ENCODE results near the gene LYPD4.

DNA sequence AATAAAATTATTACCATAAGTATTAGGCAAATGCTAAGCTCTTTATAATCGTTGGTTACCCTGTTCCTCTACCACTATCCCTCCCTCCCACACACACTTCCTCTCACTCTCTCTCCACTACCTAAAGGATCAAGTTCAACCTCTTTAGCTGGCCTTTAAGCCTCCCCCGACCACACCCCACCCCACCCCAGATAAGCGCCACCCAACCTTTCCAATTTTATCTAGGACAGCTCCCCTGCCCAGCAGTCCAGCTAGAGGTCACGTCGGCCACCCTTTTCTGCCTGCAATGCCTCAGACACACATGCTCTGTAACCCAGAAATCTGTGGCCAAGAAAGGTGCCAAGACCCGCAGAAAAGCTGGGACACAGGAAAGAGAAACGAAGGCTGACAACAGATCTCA, 1.1 kb downstream of the LYPD4 start:
- TF ChIP-seq, protein P1, sequence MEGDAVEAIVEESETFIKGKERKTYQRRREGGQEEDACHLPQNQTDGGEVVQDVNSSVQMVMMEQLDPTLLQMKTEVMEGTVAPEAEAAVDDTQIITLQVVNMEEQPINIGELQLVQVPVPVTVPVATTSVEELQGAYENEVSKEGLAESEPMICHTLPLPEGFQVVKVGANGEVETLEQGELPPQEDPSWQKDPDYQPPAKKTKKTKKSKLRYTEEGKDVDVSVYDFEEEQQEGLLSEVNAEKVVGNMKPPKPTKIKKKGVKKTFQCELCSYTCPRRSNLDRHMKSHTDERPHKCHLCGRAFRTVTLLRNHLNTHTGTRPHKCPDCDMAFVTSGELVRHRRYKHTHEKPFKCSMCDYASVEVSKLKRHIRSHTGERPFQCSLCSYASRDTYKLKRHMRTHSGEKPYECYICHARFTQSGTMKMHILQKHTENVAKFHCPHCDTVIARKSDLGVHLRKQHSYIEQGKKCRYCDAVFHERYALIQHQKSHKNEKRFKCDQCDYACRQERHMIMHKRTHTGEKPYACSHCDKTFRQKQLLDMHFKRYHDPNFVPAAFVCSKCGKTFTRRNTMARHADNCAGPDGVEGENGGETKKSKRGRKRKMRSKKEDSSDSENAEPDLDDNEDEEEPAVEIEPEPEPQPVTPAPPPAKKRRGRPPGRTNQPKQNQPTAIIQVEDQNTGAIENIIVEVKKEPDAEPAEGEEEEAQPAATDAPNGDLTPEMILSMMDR (IDR thresholded peaks at IDR 0.05) = no peak
- no peak for TF ChIP-seq EZH2 (IDR thresholded peaks at IDR 0.05)
